PC-9 (cell line): ENCODE results near the gene IL6R. TPM values are rescaled to one million over a fixed set of nuclear protein-coding genes. Genes with fewer than 3 reads are reported as not detected.

Experiments
- BruUV-seq: library from RNA; stranded (reverse); fragments of 400-500 nt; replicated peaks from 2 replicates; lab custom pipeline; 2021; lab: Mats Ljungman, UMichigan
- CTCF ChIA-PET: fragments of 300-600 bp; sonication (Branson Sonifier 250); formaldehyde crosslinking; loops from one replicate; lab custom pipeline; 2022; ENCODE audit warnings: antibody characterized with exemption; lab: Charles Lee
- POLR2A ChIA-PET: fragments of 300-600 bp; sonication (Branson Sonifier 250); formaldehyde crosslinking; loops from one replicate; lab custom pipeline; 2022; ENCODE audit warnings: antibody characterized with exemption; ENCODE audit not compliant: unreplicated experiment; lab: Charles Lee
- DNase-seq, 2 experiments: peaks; one replicate each; pipeline versions ENCODE4 v3.0.0 to v3.0.0-alpha.2; 2015 to 2022; ENCODE audit warnings: mixed read lengths in 1 of 2
- H2AFZ ChIP-seq: fragments of 200-600 bp; sonication (generic); 2 replicates; pipeline ENCODE4 v1.8.1; 2017; ENCODE audit warnings: antibody characterized with exemption
- H3F3A ChIP-seq: fragments of 200-600 bp; sonication (generic); 2 replicates; pipeline ENCODE4 v1.8.1; 2017; ENCODE audit warnings: antibody characterized with exemption, mild to moderate bottlenecking, low read depth; ENCODE audit not compliant: insufficient read depth
- H3K27ac ChIP-seq: fragments of 200-600 bp; sonication (generic); 2 replicates; pipeline ENCODE4 v1.6.1; 2016; ENCODE audit warnings: mixed run types
- H3K27me3 ChIP-seq: fragments of 200-600 bp; sonication (generic); 2 replicates; pipeline ENCODE4 v1.6.1; 2016; ENCODE audit warnings: low read depth, mixed run types; ENCODE audit not compliant: insufficient read depth
- H3K36me3 ChIP-seq: fragments of 200-600 bp; sonication (generic); 2 replicates; pipeline ENCODE4 v1.6.1; 2016; ENCODE audit warnings: low read depth, mixed run types
- H3K4me1 ChIP-seq: fragments of 200-600 bp; sonication (generic); replicated peaks from 2 replicates; pipeline ENCODE4 v1.6.1; 2016; ENCODE audit warnings: mixed run types; ENCODE audit not compliant: insufficient read depth
- H3K4me2 ChIP-seq: fragments of 200-600 bp; sonication (generic); 2 replicates; pipeline ENCODE4 v1.6.1; 2017; ENCODE audit warnings: mixed run types
- H3K4me3 ChIP-seq: fragments of 200-600 bp; sonication (generic); 2 replicates; pipeline ENCODE4 v1.6.1; 2016; ENCODE audit warnings: mixed run types
- H3K79me2 ChIP-seq: fragments of 200-600 bp; sonication (generic); 2 replicates; pipeline ENCODE4 v1.6.1; 2017; ENCODE audit warnings: low read depth, mixed run types
- H3K9me2 ChIP-seq: fragments of 200-600 bp; sonication (generic); 2 replicates; pipeline ENCODE4 v1.8.1; 2017; ENCODE audit warnings: mild to moderate bottlenecking; ENCODE audit not compliant: insufficient read depth
- H3K9me3 ChIP-seq: fragments of 200-600 bp; sonication (generic); 2 replicates; pipeline ENCODE4 v1.8.1; 2016; ENCODE audit warnings: low read depth; ENCODE audit not compliant: insufficient read depth
- H4K20me1 ChIP-seq: fragments of 200-600 bp; sonication (generic); 2 replicates; pipeline ENCODE4 v1.8.1; 2017; ENCODE audit not compliant: insufficient read depth
- EZH2 ChIP-seq: fragments of 200-600 bp; sonication (generic); IDR thresholded peaks from 2 replicates; pipeline ENCODE4 v1.8.0; 2017; ENCODE audit warnings: antibody characterized with exemption, low read depth
- intact Hi-C: fragments of 100-400 bp; cut with micrococcal nuclease; formaldehyde crosslinking; loops from one replicate; pipeline ENCODE4 v1.10.0; 2022; ENCODE audit not compliant: unreplicated experiment
- total RNA-seq: library from RNA; stranded (reverse); gene quantifications from 2 replicates; pipeline ENCODE4 v1.2.3, GENCODE V29; 2021
- TF ChIP-seq, protein P1 (sequence below): fragments of 200-600 bp; sonication (generic); conservative IDR thresholded peaks from 2 replicates; pipeline ENCODE4 v1.6.1; 2017; ENCODE audit warnings: mixed run types, antibody characterized with exemption, mild to moderate bottlenecking, moderate library complexity

The IL6R gene
- total RNA-seq, 1 experiment from 2014 or later, result 3.2 TPM

GRCh38 chr1:154398141-154398540, 7.0 kb upstream of the IL6R start:
- H3F3A ChIP-seq, result no peaks in the 10 kb centered on the region
- ChIA-PET CTCF (no interaction called here), POLR2A (no interaction called here)
- H3K27me3 ChIP-seq, result no peaks in the 10 kb centered on the region
- intact Hi-C loops, result no loop called here
- no peak overlapping the region for H2AFZ ChIP-seq
- H3K9me2 ChIP-seq, result no peaks in the 10 kb centered on the region
- H3K9me3 ChIP-seq, result no peaks in the 10 kb centered on the region
- no peak overlapping the region for H3K4me3 ChIP-seq
- H3K4me1 ChIP-seq, result no peaks in the 10 kb centered on the region
- BruUV-seq, result no TSS peak
- no peaks in the 10 kb centered on the region for H3K79me2 ChIP-seq
- no peak overlapping the region for H3K4me2 ChIP-seq
- no peak overlapping the region for H3K27ac ChIP-seq
- no peak for DNase-seq
- TF ChIP-seq, protein P1, sequence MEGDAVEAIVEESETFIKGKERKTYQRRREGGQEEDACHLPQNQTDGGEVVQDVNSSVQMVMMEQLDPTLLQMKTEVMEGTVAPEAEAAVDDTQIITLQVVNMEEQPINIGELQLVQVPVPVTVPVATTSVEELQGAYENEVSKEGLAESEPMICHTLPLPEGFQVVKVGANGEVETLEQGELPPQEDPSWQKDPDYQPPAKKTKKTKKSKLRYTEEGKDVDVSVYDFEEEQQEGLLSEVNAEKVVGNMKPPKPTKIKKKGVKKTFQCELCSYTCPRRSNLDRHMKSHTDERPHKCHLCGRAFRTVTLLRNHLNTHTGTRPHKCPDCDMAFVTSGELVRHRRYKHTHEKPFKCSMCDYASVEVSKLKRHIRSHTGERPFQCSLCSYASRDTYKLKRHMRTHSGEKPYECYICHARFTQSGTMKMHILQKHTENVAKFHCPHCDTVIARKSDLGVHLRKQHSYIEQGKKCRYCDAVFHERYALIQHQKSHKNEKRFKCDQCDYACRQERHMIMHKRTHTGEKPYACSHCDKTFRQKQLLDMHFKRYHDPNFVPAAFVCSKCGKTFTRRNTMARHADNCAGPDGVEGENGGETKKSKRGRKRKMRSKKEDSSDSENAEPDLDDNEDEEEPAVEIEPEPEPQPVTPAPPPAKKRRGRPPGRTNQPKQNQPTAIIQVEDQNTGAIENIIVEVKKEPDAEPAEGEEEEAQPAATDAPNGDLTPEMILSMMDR, result no peak
- TF ChIP-seq EZH2, result no peak
- no peaks in the 10 kb centered on the region for H4K20me1 ChIP-seq
- no peaks in the 10 kb centered on the region for H3K36me3 ChIP-seq

GRCh38 chr1:154398678-154399077, 6.5 kb upstream of the IL6R start:
- Histone ChIP-seq H3K36me3 (no peaks in the 10 kb centered on the region), H3K27me3 (no peaks in the 10 kb centered on the region), H3K4me1 (no peaks in the 10 kb centered on the region), H3F3A (no peaks in the 10 kb centered on the region), H3K27ac (no peak overlapping the region), H3K9me2 (no peaks in the 10 kb centered on the region), H3K79me2 (no peaks in the 10 kb centered on the region), H3K4me3 (no peak overlapping the region), H3K9me3 (no peaks in the 10 kb centered on the region), H2AFZ (no peak overlapping the region), H3K4me2 (no peak overlapping the region), H4K20me1 (no peaks in the 10 kb centered on the region)
- intact Hi-C loops, result no loop called here
- ChIA-PET POLR2A (no interaction called here), CTCF (no interaction called here)
- no peak for DNase-seq
- BruUV-seq, result no TSS peak
- no peak for TF ChIP-seq EZH2
- TF ChIP-seq, protein P1, result no peak

- intact Hi-C loops, result no loop called here
- H2AFZ ChIP-seq, result no peak overlapping the region
- no peaks in the 10 kb centered on the region for H3K9me3 ChIP-seq
- no peak for DNase-seq
- no peaks in the 10 kb centered on the region for H3K27me3 ChIP-seq
- peaks cover 9% of the 10 kb centered on the region; the same call in 1 of the 2 replicates for H3F3A ChIP-seq
- TF ChIP-seq EZH2, result no peak
- TF ChIP-seq, protein P1, result no peak
- H3K79me2 ChIP-seq, result no peaks in the 10 kb centered on the region
- no peak overlapping the region for H3K4me2 ChIP-seq
- H3K4me1 ChIP-seq, result no peaks in the 10 kb centered on the region
- BruUV-seq, result no TSS peak
- ChIA-PET CTCF (no interaction called here), POLR2A (no interaction called here)
- no peaks in the 10 kb centered on the region for H4K20me1 ChIP-seq
- no peaks in the 10 kb centered on the region for H3K9me2 ChIP-seq
- no peak overlapping the region for H3K27ac ChIP-seq
- H3K36me3 ChIP-seq, result no peaks in the 10 kb centered on the region
- no peak overlapping the region for H3K4me3 ChIP-seq
Observed at GRCh38 chr1:154400381-154400801, 4.8 kb upstream of the IL6R start.
